GM19240 (cell line): Measurements from ENCODE around the gene USF1.
"Not testable (repeated sequence)": the region's sequence is repeated elsewhere in the genome, so short reads cannot be mapped to it uniquely, and the experiment has no call there.

Experiments
- DNase-seq: peaks from one replicate; pipeline ENCODE4 v3.0.0; 2011; ENCODE audit warnings: low spot score; ENCODE audit not compliant: insufficient read length

Gene USF1

DNA sequence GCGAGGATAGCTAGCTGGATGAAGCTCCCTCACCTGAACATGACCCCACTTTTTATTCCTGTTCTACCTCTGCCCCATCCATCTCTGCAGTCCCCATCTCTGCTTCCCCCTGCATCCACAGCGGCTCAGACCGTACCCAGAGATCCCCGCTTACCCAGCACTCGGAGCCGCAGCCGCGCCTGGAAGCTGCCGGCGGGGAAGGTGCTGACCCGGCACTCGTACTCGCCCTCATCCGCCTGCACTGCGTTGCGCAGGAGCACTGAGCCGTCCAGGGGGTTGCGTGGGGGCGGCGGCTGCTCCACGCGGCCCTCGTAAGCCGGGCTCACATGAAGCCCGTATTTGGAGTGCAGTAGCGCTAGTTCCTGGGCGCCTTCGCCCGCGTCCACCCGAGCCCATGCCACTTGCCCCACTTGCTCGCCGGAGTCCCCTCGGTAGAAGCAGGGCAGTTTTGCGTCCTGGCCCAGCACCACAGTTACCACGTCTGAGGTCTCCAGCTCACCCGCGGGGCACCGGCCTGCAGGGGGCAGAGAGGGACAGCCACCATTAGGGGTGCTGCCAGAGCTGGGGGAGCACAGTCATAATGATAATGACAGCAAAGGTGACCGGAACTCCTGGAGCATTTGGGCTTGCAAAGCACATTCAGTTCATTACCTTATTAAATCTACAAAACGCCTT, 33.8 kb upstream of the USF1 start:
- DNase-seq = no peak

DNA sequence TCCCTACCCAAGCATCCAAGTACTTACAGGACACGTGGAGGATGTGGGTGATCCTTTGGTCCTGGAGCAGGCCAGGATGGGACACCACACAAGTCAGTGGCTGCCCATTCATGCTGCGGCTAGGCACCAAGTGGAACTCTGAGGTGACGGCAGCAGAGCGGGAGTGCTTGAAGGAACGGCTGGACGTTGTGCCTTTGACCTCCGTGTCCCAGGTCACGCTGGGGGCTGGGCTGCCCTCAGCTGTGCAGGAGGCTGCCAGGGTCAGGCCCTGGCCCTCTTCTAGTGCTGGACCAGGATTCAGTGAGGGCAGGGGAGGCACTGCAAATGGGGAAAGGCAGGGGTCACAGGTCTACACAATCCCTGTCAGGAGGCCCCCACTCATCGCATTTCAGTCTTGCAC, 31.6 kb upstream of the USF1 start:
- DNase-seq = no peak

DNA sequence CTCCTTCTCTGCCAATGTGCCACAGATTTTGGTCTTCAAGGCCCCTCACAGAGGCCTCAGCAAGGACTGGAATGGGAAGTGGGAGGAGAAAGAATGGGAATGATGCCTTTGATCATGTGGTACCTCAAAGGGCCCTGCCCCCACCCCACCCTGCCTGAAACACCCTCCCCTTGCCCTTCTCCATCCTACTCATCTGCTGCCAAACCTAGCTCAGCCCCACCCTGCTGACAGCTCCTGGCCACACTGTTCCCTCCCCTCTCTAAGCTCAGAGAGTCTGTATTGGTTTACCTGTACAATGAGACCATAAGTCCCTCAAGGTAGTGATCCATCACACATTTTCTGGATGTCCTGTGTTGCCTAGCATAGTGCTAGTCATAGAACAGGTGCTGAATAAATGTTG, 30.6 kb upstream of the USF1 start:
- DNase-seq = no peak

DNA sequence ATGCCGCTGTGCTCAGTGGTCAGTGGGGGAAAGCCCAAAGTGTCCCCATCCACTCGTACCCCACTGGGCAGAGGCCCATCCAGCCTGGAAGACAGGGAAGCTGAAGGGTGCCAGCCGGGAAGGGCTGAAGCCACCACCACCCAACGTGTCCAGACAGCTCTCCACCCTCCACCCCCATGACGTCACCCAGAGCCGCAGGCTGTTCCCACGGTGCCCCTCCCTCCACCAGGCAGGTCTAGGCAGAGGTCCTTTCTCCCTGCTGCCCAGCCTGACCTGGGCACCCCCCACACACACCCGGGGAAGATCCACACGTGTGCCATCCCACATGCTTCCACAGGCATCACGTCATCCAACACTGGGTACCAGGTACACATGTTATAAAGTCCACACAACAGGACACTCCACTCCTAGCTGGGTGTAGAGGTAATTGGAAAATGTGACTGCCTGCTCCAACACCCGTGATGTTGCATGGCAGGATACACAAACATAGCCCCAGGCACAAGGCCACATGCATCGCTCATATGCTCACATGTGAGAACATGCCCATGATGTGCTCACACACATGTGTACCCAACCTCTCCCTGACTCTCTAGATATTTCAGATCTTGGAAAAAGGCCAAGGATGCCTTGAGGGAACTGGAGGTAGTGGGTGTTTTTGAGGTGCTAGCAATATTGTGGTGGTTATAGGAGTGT, 29.0 kb upstream of the USF1 start:
- no peak for DNase-seq

DNA sequence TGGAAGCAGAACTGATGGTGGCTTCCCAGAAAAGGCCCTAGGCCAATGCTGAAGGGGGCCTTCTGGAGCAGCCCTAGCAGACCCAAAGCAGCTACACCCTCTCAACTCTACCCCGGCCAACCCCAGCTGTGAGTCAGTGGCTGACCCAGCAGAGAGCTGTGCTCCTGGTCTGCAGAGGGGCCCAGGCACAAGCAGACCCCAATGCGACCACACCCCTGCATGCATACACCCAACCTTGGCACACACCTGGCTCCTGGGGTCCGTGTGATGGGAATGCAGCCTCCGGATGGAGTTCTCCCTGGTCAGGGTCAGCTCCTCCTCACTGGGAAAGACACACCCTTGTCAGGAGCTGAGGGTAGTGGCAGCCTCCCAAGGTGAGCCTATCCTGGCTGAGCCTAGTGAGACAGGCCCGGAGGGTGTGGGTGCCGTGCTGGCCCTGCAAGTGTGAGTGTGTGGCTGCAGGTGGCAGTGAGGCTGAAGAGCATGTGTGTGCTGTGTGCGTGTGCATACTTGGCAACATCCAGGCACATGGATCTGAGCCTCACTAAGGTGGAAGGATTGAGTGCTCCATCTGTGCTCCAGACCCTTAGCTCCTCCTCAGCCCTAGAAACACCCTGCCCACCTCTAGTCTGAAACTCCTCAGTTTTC, 27.8 kb upstream of the USF1 start:
- no peak for DNase-seq

DNA sequence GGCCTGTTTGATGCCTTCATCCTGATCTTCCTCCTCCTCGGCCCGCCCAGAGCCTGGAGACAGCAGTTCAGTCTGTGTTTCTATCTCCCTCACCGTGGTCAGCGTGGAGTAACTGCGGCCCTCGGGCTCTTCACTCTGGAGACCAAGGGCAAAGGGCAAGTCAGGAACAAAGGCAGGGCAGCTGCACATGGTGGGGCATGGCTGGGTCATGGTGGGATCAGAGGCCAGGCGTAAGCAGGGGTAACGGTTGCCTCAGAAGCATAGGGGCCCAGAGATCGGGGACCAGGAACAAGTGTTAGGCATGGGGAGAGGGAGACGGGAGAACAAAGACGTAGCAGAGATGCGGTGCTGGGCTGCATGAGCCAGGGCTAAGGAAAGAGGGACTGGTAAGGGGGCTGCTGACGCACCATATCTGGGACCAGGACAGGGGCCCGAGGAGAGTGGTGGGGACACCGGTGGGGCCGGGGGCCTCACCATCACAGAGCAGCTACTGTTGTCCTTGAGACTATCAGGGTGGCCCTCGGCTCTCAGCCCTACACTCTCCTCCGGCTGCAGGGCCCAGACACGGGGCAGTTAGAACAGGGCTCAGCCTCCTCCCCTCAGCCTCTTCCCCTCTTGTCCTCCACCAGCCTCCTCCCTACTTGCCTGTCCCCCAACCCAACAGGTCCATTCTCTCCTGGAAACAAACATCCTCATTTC, 27.1 kb upstream of the USF1 start:
- no peak for DNase-seq

DNA sequence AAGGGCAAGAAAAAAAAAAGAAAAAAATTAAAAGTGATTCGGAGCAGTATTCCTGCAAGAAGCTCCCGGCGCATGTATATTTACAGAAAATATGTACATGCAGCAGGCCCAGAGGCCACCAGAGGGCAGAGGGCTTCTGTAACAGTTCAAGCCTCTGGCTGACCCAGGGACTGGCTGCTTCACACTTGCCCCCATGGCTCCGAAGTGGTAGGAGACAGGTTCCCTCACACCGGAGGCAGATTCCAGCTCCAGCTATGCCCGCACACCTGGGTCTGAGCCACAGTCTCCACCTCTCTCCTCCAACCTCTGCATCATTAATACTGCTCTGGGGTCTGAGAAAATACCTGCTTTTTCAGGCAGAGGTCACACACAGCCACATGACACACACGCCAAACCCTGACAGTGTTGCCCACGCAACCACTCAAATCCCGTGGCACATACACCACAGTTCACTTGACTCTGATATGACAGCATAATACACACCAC, 26.2 kb upstream of the USF1 start:
- DNase-seq = peak; percentile 65

DNA sequence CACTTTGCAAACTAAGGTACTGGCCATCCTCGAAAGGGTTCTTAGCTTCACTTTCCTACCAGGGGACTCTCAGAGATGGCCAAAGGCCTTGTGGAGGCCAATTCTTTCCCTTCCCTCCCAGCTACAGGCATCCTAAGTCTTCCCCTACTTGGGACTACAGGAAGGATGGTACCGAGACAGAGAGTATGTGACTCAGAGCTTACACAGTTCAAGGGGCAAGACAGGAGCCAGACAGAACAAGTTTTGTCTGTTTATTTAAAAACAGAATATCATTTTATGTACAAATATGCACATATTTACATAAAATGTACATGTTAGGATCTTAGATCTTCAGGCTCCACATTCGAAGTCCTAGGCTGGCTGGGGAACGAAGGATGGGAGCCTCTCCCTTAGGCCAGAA, 25.0 kb upstream of the USF1 start:
- no peak for DNase-seq

DNA sequence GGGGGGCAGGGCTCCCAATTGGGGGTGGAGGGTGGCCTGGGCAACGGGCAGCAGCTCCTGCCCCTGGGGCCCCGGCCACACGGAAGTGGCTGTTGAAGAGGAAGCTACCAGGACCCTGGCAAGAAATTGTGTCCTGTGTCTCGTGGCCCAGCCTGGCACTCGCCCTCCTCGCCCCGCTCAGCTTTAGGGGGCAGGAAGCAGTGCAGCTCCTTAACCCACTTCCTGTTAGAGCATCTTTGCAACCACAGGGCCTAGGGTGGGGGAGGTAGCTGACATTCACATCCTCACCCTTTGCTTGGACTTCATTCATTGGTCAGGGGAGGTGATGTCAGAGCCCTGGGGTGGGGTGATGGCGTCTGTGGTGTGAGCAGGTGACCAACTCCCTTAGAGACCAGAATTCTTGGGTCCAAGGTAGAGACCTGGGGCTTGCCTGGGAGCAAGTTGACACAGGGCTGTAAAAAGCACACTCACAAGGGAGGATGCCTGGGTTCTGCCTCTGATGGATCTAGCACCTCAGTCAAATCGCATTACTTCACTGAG, 24.0 kb upstream of the USF1 start, which contains the start of gene ARHGAP30:
Gene ARHGAP30 (minus strand): TSS at position 161 of the 540 bp plus-strand sequence. CDS start 267 bp downstream, outside the sequence.
- DNase-seq = peak; percentile 99

DNA sequence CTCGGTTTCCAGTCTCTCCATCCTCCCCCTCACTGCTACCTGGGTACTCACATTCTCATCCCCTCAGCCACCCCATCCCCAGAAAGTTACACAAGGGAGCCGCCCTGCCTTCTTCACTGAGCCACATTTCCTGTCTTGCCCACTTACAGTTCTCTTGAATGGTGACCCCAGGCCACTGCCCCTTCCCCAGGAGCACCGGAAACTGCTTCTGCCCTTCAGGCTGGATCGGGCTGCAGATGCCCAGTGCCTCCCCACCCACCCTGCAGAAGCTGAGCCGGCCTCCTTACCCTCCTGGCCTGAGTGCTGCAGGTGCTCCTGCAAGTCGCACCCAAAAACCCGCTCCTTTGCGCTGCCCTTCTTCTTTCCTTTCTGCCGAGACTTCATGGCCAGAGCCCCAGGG, 23.5 kb upstream of the USF1 start:
- DNase-seq = no peak

DNA sequence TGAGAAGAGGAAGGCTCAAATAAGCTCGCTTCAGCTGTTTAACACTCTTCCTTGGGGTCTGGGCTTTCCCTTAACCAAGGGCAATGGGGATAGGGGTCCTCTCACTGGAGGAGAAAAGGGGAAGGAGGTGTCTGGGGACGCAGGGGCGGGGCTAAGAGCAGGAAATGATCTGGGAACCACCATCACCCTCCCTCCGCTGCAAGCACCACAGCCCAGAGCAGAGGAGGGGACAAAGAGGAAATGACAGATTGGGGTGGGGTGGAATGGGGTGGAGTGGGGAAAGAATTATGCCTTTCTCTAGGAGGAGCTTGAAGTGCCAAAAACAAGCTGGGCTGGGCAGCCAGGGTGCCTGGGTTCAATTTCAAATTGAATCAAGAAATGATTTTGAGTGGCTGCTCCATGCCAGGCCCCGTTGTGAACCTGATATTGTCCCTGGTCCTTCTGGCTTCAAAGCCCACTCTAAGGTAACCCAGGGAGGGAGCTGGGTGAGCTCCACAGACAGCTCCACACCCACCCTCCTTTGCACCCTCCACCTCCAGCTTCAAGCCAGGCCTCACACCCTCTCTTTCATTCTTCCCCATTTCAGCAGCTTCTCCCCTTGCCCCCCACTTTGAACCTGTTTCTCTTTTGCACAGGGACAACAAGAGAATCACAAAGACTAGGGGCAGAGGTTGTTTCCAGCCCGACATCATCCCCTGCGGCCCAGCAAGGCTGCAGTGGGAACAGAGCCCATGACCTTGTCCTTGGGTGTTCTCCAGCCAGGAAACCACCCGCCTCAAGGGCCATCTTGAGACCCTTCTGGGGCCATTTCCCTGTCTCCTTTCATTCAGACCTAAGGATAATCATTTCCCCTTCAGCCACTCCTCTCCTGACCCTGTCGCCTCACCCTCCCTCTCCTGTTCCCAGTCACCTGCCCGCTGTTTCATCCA, 22.8 kb upstream of the USF1 start:
- DNase-seq = peak; percentile 70

DNA sequence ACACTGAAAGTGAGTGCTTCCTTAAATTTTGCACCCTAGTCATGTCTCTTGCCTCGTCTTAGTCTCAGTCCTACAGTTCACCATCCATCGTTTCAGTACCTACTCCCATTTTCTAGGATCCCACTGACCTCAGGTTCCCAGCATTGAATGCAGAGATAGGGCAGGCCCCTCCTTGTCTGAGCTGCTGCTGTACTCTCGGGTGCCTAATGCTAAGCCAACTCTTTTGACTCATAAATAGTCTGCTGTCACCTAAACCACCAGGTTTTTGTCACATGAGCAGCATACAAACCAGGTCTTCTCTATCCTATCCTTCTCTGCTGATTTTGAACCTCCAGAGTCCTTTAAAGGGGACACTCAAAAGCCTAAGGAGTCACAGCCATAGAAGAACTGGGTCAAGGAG, 20.9 kb upstream of the USF1 start:
- no peak for DNase-seq

DNA sequence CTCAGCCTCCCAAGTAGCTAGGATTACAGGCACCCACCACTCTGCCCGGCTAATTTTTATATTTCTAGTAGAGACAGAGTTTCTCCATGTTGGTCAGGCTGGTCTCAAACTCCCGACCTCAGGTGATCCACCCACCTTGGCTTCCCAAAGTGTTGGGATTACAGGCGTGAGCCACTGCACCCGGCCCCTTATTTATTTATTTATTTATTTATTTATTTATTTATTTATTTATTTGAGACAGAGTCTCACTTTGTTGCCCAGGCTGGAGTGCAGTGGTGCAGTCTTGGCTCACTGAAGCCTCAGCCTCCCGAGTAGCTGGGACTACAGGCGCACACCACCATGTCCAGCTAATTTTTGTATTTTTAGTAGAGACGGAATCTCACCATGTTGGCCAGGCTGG, 19.9 kb upstream of the USF1 start:
- not testable (repeated sequence) for DNase-seq

DNA sequence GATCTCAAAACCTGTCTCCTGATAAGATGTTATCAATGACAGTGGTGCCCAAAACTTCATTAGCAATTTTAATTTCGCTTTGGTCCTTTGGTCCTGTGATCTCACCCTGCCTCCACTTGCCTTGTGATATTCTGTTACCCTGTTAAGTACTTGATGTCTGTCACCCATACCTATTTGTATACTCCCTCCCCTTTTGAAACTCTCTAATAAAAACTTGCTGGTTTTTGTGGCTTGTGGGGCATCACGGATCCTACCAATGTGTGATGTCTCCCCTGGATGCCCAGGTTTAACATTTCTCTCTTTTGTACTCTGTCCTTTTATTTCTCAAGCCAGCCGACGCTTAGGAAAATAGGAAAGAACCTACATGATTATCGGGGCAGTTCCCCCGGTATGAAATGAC, 18.2 kb upstream of the USF1 start:
- DNase-seq = not testable (repeated sequence)

DNA sequence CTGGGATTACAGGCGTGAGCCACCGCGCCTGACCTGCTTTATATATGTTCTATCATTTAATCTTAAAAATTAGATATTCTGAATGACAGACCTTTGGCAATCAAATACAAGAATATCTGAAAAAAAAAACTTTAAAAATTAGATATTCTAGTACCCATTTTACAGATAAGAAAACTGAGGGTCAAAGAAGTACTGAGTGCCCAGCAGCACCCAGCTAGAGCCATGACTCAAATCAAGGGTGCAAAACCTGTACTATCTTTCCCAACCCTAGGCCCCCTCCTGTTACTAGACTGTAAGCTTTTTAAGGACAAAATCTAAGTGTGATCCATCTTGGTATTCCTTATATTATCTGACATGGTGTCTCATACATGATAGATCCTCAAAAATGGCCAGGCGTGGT, 15.6 kb upstream of the USF1 start:
- no peak for DNase-seq

DNA sequence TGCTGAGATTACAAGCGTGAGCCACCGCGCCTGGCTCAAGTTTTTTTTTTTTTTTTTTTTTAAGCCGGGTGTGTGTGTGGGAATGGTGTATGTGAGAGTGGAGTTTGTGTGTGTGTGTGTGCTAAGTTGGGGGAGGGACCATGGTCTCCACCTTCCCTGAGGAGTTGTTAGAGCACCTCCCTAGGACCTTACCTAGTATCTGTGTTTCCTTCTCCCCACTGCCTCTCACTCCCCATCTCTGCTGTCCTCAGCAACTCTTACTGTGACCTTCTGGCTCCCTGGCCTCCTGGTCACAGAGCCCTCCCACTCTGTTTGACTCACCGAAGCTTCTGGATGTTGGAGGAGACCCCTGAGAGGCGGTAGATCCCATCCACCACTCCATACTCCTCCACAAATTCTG, 13.5 kb upstream of the USF1 start:
- DNase-seq = no peak

DNA sequence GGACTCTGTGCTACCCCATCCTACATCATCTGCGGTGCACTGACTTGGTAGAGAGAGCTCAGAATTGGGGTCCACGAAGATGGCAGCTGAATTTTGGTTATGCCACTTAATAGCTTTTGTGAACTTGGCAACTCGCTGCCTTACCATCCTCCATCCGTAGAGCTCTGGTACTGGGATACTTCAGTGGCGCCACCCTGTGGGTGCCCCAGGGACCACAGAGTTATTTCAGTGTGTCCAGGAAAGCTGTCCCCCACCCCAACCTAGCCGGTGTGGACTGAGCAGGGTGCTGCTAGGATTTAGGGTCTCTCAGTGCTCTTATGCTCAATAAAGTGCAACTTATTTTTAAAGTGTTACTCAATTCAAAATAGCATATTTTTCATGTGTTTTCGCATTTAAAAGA, 9.0 kb upstream of the USF1 start:
- DNase-seq = no peak

DNA sequence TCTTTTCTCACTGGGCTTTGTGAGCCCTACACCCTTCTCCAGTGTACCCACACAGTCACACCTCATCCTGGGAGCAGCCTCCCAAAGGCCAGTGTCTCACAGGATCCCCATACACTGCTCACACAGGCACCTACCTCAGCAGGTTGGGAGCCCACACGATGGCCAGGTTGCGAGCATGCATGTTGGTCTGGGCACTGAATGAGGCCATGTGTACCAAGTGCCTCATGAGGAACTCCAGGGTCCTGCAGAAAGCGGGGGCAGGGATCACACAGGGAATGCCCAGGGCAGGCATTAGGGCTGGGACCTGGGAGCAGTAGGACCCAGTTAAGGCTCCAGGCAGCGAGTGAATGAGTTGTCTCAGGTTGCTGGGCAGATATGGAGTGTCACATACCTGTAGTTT, 8.5 kb upstream of the USF1 start:
- no peak for DNase-seq

DNA sequence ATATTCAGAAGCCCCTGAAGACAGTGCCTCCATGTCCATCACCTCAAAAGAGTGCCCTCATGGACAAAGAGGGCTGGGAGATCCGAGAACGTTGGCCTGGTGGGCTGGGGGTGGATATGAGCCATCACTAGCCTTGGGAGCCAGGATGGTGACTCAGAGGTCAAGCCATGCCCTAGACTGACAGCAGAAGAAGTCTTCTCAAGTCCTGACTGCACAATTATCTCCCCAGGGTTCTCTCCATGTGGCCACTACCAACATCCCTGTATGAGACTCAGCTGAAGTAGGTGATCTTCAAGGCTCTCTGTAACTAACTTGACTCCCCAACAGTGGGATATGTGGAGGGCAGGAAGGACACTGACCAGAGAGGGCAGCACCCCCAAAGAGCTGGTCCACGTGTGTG, 7.1 kb upstream of the USF1 start:
- DNase-seq = no peak

DNA sequence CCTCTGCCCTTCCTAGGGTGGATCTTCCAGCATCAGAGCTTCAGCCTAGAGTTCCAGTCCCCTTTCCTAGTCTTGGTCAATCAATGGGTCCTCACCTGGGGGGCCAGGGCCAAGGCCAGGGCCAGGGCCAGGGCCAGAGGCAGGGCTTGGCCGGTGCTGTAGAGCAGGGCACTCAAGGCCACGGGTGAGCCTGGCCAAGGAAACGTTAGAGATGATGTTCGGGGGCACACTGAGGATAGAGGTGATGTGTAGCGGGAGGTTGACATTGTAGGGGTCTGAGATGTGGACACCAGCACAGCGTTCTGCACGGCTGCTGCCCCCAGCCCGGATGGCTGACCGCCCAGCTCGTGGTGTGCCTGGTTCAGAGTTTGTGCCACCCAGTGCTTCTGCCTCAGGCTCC, 5.4 kb upstream of the USF1 start:
- no peak for DNase-seq
